Body of pancreas (tissue), 4 donors: Measurements from ENCODE around the gene CLUH.

ENCODE experiments used
- CTCF ChIP-seq, 7 experiments: fragments of 450-650 bp in 4 of 7; fragments of 200-600 bp in 3 of 7; sonication (generic) in 3 of 7; IDR thresholded peaks; one replicate each; pipeline ENCODE4 v1.5.1; 2016 to 2019; ENCODE audit warnings: antibody characterized with exemption in 7 of 7
- POLR2A ChIP-seq, 3 donors: fragments of 450-650 bp; IDR thresholded peaks; one replicate each; pipeline ENCODE4 v1.6.1; 2016; ENCODE audit warnings: antibody characterized with exemption in 3 of 3, mild to moderate bottlenecking in 2 of 3

GRCh38 chr17:2713881-2714280, 2.3 kb upstream of the CLUH start:
- TF ChIP-seq CTCF (IDR thresholded peaks at IDR 0.05) (no peak), POLR2A (IDR thresholded peaks at IDR 0.05) (no peak)
